ENCODE results near the gene MARCHF3. TPM values are rescaled to one million over a fixed set of nuclear protein-coding genes. Genes with fewer than 3 reads are reported as not detected.
"Not testable (repeated sequence)": the region's sequence is repeated elsewhere in the genome, so short reads cannot be mapped to it uniquely, and the experiment has no call there.

The MARCHF3 gene
- total RNA-seq, 1 experiment from 2014 or later: 16.1 TPM

GRCh38 chr5:126855266-126855665 is 175.1 kb downstream of the MARCHF3 start (continued):
- TF ChIP-seq ZNF532 (CRISPR knock-in tag; IDR thresholded peaks at IDR 0.05; ENCODE audit: borderline replicate concordance) (no peak), TEAD1 (CRISPR knock-in tag; IDR thresholded peaks at IDR 0.05) (no peak), GABPB1 (CRISPR knock-in tag; IDR thresholded peaks at IDR 0.05) (no peak), ZSCAN18 (CRISPR knock-in tag; IDR thresholded peaks at IDR 0.05) (no peak), JUN (CRISPR knock-in tag; IDR thresholded peaks at IDR 0.05) (no peak)

GRCh38 chr5:126854526-126855110 is 175.7 kb downstream of the MARCHF3 start:
- DNase-seq (ENCODE audit: low spot score) (no peak), ATAC-seq (no peak)
- Mint-ChIP-seq H3K4me3 (no peak overlapping the region), H3K36me3 (peaks cover 32% of the 10 kb centered on the region), H3K27ac (no peak overlapping the region), H3K27me3 (ENCODE audit: low read depth) (no peaks in the 10 kb centered on the region), H3K9me3 (peaks cover 15% of the 10 kb centered on the region), H3K4me1 (peaks cover 49% of the 10 kb centered on the region)
- no peak for TF ChIP-seq ZNF219 (CRISPR knock-in tag; IDR thresholded peaks at IDR 0.05; ENCODE audit: borderline replicate concordance)
- ChIA-PET CTCF (no interaction called here), POLR2A (no interaction called here)

GRCh38 chr5:126853541-126854307 is 176.6 kb downstream of the MARCHF3 start:
- not testable (repeated sequence) for ATAC-seq, H3K4me3 Mint-ChIP-seq

GRCh38 chr5:126852841-126853271 is 177.5 kb downstream of the MARCHF3 start:
- POLR2A ChIA-PET: interaction anchor here (0.6 kb wide), 1 partner anchor 114 kb away, joined by 8 read pairs; no protein-coding TSS in a partner anchor
- Mint-ChIP-seq H3K27ac (peak overlapping the region; percentile 93), H3K4me1 (peaks cover 58% of the 10 kb centered on the region), H3K27me3 (ENCODE audit: low read depth) (no peaks in the 10 kb centered on the region), H3K4me3 (no peak overlapping the region), H3K36me3 (peaks cover 27% of the 10 kb centered on the region), H3K9me3 (peaks cover 15% of the 10 kb centered on the region)
- CTCF ChIA-PET: no interaction called here
- DNase-seq (ENCODE audit: low spot score): no peak
- no peak for ATAC-seq
- no peak for TF ChIP-seq E2F1 (CRISPR knock-in tag; IDR thresholded peaks at IDR 0.05)
- TF ChIP-seq ZNF425 (CRISPR knock-in tag; conservative IDR thresholded peaks at IDR 0.05): no peak
- no peak for TF ChIP-seq ZNF512 (CRISPR knock-in tag; IDR thresholded peaks at IDR 0.05; ENCODE audit: borderline replicate concordance)
- TF ChIP-seq CDX4 (CRISPR knock-in tag; IDR thresholded peaks at IDR 0.05; ENCODE audit: borderline replicate concordance): no peak
- no peak for TF ChIP-seq EMX1 (CRISPR knock-in tag; IDR thresholded peaks at IDR 0.05)
- no peak for TF ChIP-seq GRHL2 (CRISPR knock-in tag; IDR thresholded peaks at IDR 0.05; ENCODE audit: insufficient replicate concordance, severe bottlenecking)
- TF ChIP-seq ZMAT4 (CRISPR knock-in tag; IDR thresholded peaks at IDR 0.05): no peak
- no peak for TF ChIP-seq ATF1 (CRISPR knock-in tag; IDR thresholded peaks at IDR 0.05)

More at GRCh38 chr5:126853541-126854307, 176.6 kb downstream of the MARCHF3 start:
- DNase-seq (ENCODE audit: low spot score); H3K27me3 Mint-ChIP-seq (ENCODE audit: low read depth); CTCF ChIA-PET: not testable (repeated sequence)
- Mint-ChIP-seq H3K27ac (0 out of 2 replicates have a peak overlapping the region, but pooled peaks have one; percentile 42), H3K9me3 (peaks cover 15% of the 10 kb centered on the region), H3K36me3 (peaks cover 29% of the 10 kb centered on the region), H3K4me1 (peaks cover 56% of the 10 kb centered on the region)
- POLR2A ChIA-PET: interaction anchor here (0.6 kb wide), 1 partner anchor 113 kb away, joined by 8 read pairs; no protein-coding TSS in a partner anchor
- peak; percentile 44; the same call in 1 of the 2 replicates for TF ChIP-seq NFYB (CRISPR knock-in tag; conservative IDR thresholded peaks at IDR 0.05; ENCODE audit: low read depth)

Data from WTC11 (cell line).